ENCODE data around the gene ENPP7. TPM values are rescaled to one million over a fixed set of nuclear protein-coding genes. Genes with fewer than 3 reads are reported as not detected.

The ENPP7 gene
- polyA plus RNA-seq, 1 donor (not counting 4 experiments of a cell fraction or from before 2014, with no cell fraction given) = not detected

DNA sequence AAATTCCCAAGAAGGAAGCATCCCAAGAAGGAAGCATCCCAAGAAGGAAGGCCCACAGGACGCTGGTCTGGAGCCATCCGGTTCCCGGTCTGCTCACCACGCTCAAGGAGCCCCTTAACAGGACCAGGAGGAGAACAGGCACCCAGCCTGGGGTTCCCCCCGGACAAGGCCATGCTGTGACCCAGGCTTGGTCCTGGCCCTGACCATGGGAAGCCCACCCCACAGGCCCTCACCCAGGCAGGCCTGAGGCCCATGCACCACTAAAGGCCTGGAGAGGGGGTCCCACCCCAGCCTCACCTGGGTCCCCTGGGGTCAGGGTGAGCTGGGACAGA, 340 bp upstream of the ENPP7 start:
- Histone ChIP-seq H2AFZ (ENCODE audit: control insufficient read depth, low read length) (no peak overlapping the region), H3K36me3 (ENCODE audit: control insufficient read depth in 2 of 2, extremely low read depth in 1 of 2, insufficient read depth in 2 of 2, low read length in 2 of 2) (no peaks in the 10 kb centered on the region), H3K27me3 (ENCODE audit: control insufficient read depth, extremely low read depth, insufficient read depth, low read length) (no peaks in the 10 kb centered on the region), H3K4me1 (ENCODE audit: control insufficient read depth, extremely low read depth, insufficient read depth, low read length) (no peaks in the 10 kb centered on the region), H3K27ac (ENCODE audit: control insufficient read depth, insufficient read depth, low read length) (no peak overlapping the region), H3K4me3 (ENCODE audit: control insufficient read depth in 2 of 3, extremely low read depth in 1 of 3, insufficient read depth in 2 of 3, low read depth in 1 of 3, low read length in 3 of 3) (no peak overlapping the region), H3K9ac (ENCODE audit: control insufficient read depth, extremely low read depth, insufficient read depth, low read length) (no peak overlapping the region), H3K4me2 (ENCODE audit: control insufficient read depth, extremely low read depth, insufficient read depth, low read depth, low read length) (no peak overlapping the region), H3K9me3 (ENCODE audit: control insufficient read depth, low read depth, low read length) (no peaks in the 10 kb centered on the region), H3K9me1 (ENCODE audit: control insufficient read depth, extremely low read depth, insufficient read depth, low read length) (no peaks in the 10 kb centered on the region), H3K79me2 (ENCODE audit: control insufficient read depth, insufficient read depth, low read length) (no peaks in the 10 kb centered on the region), H4K20me1 (ENCODE audit: control insufficient read depth, extremely low read depth, insufficient read depth, low read length) (no peaks in the 10 kb centered on the region)
- no peak for DNase-seq (ENCODE audit: low read depth, low spot score)
- dilution Hi-C loops (cut with MboI; ENCODE audit: extremely low pct_ligation_motif_present, low sequenced_read_pairs) = no loop called here
- FAIRE-seq = no peak
- no peak for TF ChIP-seq EZH2 (IDR thresholded peaks at IDR 0.05; ENCODE audit: low read length)
- TF ChIP-seq, protein P1, sequence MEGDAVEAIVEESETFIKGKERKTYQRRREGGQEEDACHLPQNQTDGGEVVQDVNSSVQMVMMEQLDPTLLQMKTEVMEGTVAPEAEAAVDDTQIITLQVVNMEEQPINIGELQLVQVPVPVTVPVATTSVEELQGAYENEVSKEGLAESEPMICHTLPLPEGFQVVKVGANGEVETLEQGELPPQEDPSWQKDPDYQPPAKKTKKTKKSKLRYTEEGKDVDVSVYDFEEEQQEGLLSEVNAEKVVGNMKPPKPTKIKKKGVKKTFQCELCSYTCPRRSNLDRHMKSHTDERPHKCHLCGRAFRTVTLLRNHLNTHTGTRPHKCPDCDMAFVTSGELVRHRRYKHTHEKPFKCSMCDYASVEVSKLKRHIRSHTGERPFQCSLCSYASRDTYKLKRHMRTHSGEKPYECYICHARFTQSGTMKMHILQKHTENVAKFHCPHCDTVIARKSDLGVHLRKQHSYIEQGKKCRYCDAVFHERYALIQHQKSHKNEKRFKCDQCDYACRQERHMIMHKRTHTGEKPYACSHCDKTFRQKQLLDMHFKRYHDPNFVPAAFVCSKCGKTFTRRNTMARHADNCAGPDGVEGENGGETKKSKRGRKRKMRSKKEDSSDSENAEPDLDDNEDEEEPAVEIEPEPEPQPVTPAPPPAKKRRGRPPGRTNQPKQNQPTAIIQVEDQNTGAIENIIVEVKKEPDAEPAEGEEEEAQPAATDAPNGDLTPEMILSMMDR (optimal IDR thresholded peaks at IDR 0.05 in 1 of 3, IDR thresholded peaks at IDR 0.05 in 1 of 3, conservative IDR thresholded peaks at IDR 0.05 in 1 of 3; ENCODE audit: extremely low read depth in 1 of 3, insufficient read depth in 2 of 3, low read length in 3 of 3) = no peak

DNA sequence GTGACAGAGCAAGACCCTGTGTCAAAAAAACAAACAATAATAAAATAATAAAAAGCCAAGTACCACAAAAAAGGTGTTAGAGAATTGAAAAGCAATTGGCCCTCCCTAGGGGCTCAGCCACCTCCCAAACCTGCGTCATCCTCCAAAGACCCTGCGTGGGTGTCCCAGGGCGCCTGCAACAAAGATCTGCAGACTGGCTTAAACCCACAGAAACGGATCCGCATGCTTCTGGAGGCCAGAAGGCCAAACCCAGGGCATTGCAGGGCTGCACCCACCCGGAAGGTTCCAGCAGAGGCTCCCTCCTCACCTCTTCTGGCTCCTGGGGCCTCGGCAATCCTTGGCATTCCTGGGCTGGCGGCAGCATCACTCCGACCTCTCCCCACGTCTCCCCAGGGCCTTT, 1.5 kb downstream of the ENPP7 start:
- Histone ChIP-seq H3K9me1 (ENCODE audit: control insufficient read depth, extremely low read depth, insufficient read depth, low read length) (no peaks in the 10 kb centered on the region), H3K4me2 (ENCODE audit: control insufficient read depth, extremely low read depth, insufficient read depth, low read depth, low read length) (no peak overlapping the region), H3K27me3 (ENCODE audit: control insufficient read depth, extremely low read depth, insufficient read depth, low read length) (no peaks in the 10 kb centered on the region), H3K79me2 (ENCODE audit: control insufficient read depth, insufficient read depth, low read length) (no peaks in the 10 kb centered on the region), H2AFZ (ENCODE audit: control insufficient read depth, low read length) (no peak overlapping the region), H3K4me1 (ENCODE audit: control insufficient read depth, extremely low read depth, insufficient read depth, low read length) (no peaks in the 10 kb centered on the region), H3K4me3 (ENCODE audit: control insufficient read depth in 2 of 3, extremely low read depth in 1 of 3, insufficient read depth in 2 of 3, low read depth in 1 of 3, low read length in 3 of 3) (no peak overlapping the region), H3K27ac (ENCODE audit: control insufficient read depth, insufficient read depth, low read length) (no peak overlapping the region), H3K9ac (ENCODE audit: control insufficient read depth, extremely low read depth, insufficient read depth, low read length) (no peak overlapping the region), H4K20me1 (ENCODE audit: control insufficient read depth, extremely low read depth, insufficient read depth, low read length) (no peaks in the 10 kb centered on the region), H3K9me3 (ENCODE audit: control insufficient read depth, low read depth, low read length) (no peaks in the 10 kb centered on the region), H3K36me3 (ENCODE audit: control insufficient read depth in 2 of 2, extremely low read depth in 1 of 2, insufficient read depth in 2 of 2, low read length in 2 of 2) (no peaks in the 10 kb centered on the region)
- dilution Hi-C loops (cut with MboI; ENCODE audit: extremely low pct_ligation_motif_present, low sequenced_read_pairs) = no loop called here
- TF ChIP-seq, protein P1 (optimal IDR thresholded peaks at IDR 0.05 in 1 of 3, IDR thresholded peaks at IDR 0.05 in 1 of 3, conservative IDR thresholded peaks at IDR 0.05 in 1 of 3; ENCODE audit: extremely low read depth in 1 of 3, insufficient read depth in 2 of 3, low read length in 3 of 3) = no peak
- no peak for TF ChIP-seq EZH2 (IDR thresholded peaks at IDR 0.05; ENCODE audit: low read length)
- DNase-seq (ENCODE audit: low read depth, low spot score) (no peak), FAIRE-seq (no peak)
